Measurements from ENCODE around the gene DDAH1. TPM values are rescaled to one million over a fixed set of nuclear protein-coding genes. Genes with fewer than 3 reads are reported as not detected.

The DDAH1 gene
- total and polyA plus RNA-seq, 2 experiments from 2014 or later: 29.4 to 41.7 TPM

- Histone ChIP-seq H3K79me2 (replicated peaks; ENCODE audit: insufficient read depth) (no peaks in the 10 kb centered on the region), H3K27me3 (ENCODE audit: insufficient read depth) (no peaks in the 10 kb centered on the region), H3K4me1 (ENCODE audit: insufficient read depth) (no peaks in the 10 kb centered on the region), H3K4me2 (no peak overlapping the region), H3K36me3 (ENCODE audit: insufficient read depth) (no peaks in the 10 kb centered on the region), H3F3A (replicated peaks; ENCODE audit: low read depth) (no peaks in the 10 kb centered on the region), H3K9me2 (ENCODE audit: insufficient read depth) (no peaks in the 10 kb centered on the region), H3K27ac (ENCODE audit: low read depth) (no peak overlapping the region), H3K4me3 (no peak overlapping the region), H2AFZ (no peak overlapping the region), H4K20me1 (replicated peaks; ENCODE audit: insufficient read depth) (no peaks in the 10 kb centered on the region)
- Mint-ChIP-seq H3K4me1 (no peaks in the 10 kb centered on the region), H3K27ac (no peak overlapping the region), H3K27me3 (ENCODE audit: insufficient read depth, low read depth, poor library complexity) (no peaks in the 10 kb centered on the region), H3K4me3 (no peak overlapping the region), H3K36me3 (ENCODE audit: low read depth) (no peaks in the 10 kb centered on the region), H3K9me3 (no peaks in the 10 kb centered on the region)
- DNase-seq (ENCODE audit: low spot score): no peak
- TF ChIP-seq ZNF114 (CRISPR knock-in tag; IDR thresholded peaks at IDR 0.05) (no peak), NANOG (IDR thresholded peaks at IDR 0.05; ENCODE audit: borderline replicate concordance) (no peak), CTCF (conservative IDR thresholded peaks at IDR 0.05; ENCODE audit: low read depth in 2 of 2) (no peak), REST (IDR thresholded peaks at IDR 0.05; ENCODE audit: unreplicated experiment) (no peak), JUNB (IDR thresholded peaks at IDR 0.05; ENCODE audit: unreplicated experiment) (no peak), CREB1 (CRISPR knock-in tag; IDR thresholded peaks at IDR 0.05; ENCODE audit: low read depth) (no peak), ZNF331 (CRISPR knock-in tag; IDR thresholded peaks at IDR 0.05; ENCODE audit: low read depth) (no peak), EZH2phosphoT487 (IDR thresholded peaks at IDR 0.05; ENCODE audit: unreplicated experiment) (no peak), STAT1 (IDR thresholded peaks at IDR 0.05; ENCODE audit: unreplicated experiment) (no peak)
- TF ChIP-seq, protein P1, sequence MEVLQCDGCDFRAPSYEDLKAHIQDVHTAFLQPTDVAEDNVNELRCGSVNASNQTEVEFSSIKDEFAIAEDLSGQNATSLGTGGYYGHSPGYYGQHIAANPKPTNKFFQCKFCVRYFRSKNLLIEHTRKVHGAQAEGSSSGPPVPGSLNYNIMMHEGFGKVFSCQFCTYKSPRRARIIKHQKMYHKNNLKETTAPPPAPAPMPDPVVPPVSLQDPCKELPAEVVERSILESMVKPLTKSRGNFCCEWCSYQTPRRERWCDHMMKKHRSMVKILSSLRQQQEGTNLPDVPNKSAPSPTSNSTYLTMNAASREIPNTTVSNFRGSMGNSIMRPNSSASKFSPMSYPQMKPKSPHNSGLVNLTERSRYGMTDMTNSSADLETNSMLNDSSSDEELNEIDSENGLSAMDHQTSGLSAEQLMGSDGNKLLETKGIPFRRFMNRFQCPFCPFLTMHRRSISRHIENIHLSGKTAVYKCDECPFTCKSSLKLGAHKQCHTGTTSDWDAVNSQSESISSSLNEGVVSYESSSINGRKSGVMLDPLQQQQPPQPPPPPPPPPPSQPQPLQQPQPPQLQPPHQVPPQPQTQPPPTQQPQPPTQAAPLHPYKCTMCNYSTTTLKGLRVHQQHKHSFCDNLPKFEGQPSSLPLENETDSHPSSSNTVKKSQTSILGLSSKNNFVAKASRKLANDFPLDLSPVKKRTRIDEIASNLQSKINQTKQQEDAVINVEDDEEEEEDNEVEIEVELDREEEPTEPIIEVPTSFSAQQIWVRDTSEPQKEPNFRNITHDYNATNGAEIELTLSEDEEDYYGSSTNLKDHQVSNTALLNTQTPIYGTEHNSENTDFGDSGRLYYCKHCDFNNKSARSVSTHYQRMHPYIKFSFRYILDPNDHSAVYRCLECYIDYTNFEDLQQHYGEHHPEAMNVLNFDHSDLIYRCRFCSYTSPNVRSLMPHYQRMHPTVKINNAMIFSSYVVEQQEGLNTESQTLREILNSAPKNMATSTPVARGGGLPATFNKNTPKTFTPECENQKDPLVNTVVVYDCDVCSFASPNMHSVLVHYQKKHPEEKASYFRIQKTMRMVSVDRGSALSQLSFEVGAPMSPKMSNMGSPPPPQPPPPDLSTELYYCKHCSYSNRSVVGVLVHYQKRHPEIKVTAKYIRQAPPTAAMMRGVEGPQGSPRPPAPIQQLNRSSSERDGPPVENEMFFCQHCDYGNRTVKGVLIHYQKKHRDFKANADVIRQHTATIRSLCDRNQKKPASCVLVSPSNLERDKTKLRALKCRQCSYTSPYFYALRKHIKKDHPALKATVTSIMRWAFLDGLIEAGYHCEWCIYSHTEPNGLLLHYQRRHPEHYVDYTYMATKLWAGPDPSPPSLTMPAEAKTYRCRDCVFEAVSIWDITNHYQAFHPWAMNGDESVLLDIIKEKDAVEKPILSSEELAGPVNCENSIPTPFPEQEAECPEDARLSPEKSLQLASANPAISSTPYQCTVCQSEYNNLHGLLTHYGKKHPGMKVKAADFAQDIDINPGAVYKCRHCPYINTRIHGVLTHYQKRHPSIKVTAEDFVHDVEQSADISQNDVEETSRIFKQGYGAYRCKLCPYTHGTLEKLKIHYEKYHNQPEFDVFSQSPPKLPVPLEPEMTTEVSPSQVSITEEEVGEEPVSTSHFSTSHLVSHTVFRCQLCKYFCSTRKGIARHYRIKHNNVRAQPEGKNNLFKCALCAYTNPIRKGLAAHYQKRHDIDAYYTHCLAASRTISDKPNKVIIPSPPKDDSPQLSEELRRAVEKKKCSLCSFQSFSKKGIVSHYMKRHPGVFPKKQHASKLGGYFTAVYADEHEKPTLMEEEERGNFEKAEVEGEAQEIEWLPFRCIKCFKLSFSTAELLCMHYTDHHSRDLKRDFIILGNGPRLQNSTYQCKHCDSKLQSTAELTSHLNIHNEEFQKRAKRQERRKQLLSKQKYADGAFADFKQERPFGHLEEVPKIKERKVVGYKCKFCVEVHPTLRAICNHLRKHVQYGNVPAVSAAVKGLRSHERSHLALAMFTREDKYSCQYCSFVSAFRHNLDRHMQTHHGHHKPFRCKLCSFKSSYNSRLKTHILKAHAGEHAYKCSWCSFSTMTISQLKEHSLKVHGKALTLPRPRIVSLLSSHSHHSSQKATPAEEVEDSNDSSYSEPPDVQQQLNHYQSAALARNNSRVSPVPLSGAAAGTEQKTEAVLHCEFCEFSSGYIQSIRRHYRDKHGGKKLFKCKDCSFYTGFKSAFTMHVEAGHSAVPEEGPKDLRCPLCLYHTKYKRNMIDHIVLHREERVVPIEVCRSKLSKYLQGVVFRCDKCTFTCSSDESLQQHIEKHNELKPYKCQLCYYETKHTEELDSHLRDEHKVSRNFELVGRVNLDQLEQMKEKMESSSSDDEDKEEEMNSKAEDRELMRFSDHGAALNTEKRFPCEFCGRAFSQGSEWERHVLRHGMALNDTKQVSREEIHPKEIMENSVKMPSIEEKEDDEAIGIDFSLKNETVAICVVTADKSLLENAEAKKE (CRISPR knock-in tag; IDR thresholded peaks at IDR 0.05): no peak
- TF ChIP-seq, protein P2, sequence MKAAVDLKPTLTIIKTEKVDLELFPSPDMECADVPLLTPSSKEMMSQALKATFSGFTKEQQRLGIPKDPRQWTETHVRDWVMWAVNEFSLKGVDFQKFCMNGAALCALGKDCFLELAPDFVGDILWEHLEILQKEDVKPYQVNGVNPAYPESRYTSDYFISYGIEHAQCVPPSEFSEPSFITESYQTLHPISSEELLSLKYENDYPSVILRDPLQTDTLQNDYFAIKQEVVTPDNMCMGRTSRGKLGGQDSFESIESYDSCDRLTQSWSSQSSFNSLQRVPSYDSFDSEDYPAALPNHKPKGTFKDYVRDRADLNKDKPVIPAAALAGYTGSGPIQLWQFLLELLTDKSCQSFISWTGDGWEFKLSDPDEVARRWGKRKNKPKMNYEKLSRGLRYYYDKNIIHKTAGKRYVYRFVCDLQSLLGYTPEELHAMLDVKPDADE (IDR thresholded peaks at IDR 0.05): no peak
- ATAC-seq: no peak
These were observed 23.2 kb upstream of the DDAH1 start for GRCh38 chr1:85488126-85488525.

All from GM23338 (cell line).